Ishikawa (cell line): ENCODE measurements around the gene DTNBP1.

Experiments used
- CEBPB ChIP-seq: IDR thresholded peaks from 2 replicates; pipeline ENCODE4 v1.6.1; 2012
- EP300 ChIP-seq: IDR thresholded peaks from 2 replicates; pipeline ENCODE4 v1.6.1; 2012; ENCODE audit warnings: borderline replicate concordance
- REST ChIP-seq: IDR thresholded peaks from 2 replicates; pipeline ENCODE4 v1.6.1; 2012; ENCODE audit warnings: low read depth, mild to moderate bottlenecking
- ZBTB7A ChIP-seq: IDR thresholded peaks from 2 replicates; pipeline ENCODE4 v1.6.1; 2012; ENCODE audit warnings: low read depth

GRCh38 chr6:15689586-15690482 lies 27.0 kb upstream of the DTNBP1 start:
- TF ChIP-seq REST (no peak), EP300 (no peak), CEBPB (no peak), ZBTB7A (no peak)
